GM13977 (cell line): Measurements from ENCODE around the gene DTD2.

Experiments
- DNase-seq: peaks from one replicate; pipeline ENCODE4 v3.0.0; 2012; ENCODE audit warnings: low spot score
- CTCF ChIP-seq: IDR thresholded peaks from 2 replicates; pipeline ENCODE4 v1.5.1; 2012; ENCODE audit warnings: mild to moderate bottlenecking, control low read depth; ENCODE audit not compliant: insufficient read depth; ENCODE audit errors: extremely low read depth, missing control alignments
- in situ Hi-C: fragments of 300-500 bp; cut with MboI; formaldehyde crosslinking; loops from one replicate; pipeline ENCODE4 v1.12.0; 2022; ENCODE audit warnings: low sequenced_read_pairs, low pct_unique_long_range_greater_than_20kb, mixed read lengths, inconsistent platforms; ENCODE audit not compliant: unreplicated experiment

The DTD2 gene

GRCh38 chr14:31486764-31487163 is 29.5 kb upstream of the DTD2 start:
- no peak for DNase-seq
- in situ Hi-C loops: no loop called here
- no peak for TF ChIP-seq CTCF

GRCh38 chr14:31484754-31485153 is 27.4 kb upstream of the DTD2 start:
- no peak for TF ChIP-seq CTCF
- in situ Hi-C loops: no loop called here
- no peak for DNase-seq

- in situ Hi-C loops: no loop called here
- no peak for TF ChIP-seq CTCF
- DNase-seq: no peak
Observed at GRCh38 chr14:31480156-31480555, 22.9 kb upstream of the DTD2 start.

GRCh38 chr14:31479027-31479426 is 21.7 kb upstream of the DTD2 start:
- TF ChIP-seq CTCF: no peak
- in situ Hi-C loops: no loop called here
- DNase-seq: no peak

GRCh38 chr14:31477248-31477647 is 19.9 kb upstream of the DTD2 start:
- no peak for DNase-seq
- in situ Hi-C loops: no loop called here
- TF ChIP-seq CTCF: no peak

GRCh38 chr14:31476131-31476866 is 19.0 kb upstream of the DTD2 start:
- no peak for TF ChIP-seq CTCF
- in situ Hi-C loops: no loop called here
- no peak for DNase-seq
